HEK293 (cell line): Measurements from ENCODE around the gene GNPTG.

Experiments used
- CTCF ChIA-PET: fragments of 350-600 bp; formaldehyde crosslinking; extraction: SDS; loops from one replicate; lab custom pipeline; 2021; ENCODE audit warnings: antibody characterized with exemption; lab: Yijun Ruan, JAX
- POLR2A ChIA-PET: fragments of 300-600 bp; formaldehyde crosslinking; extraction: SDS; loops from one replicate; lab custom pipeline; 2020; ENCODE audit warnings: antibody characterized with exemption, inconsistent platforms; lab: Yijun Ruan, JAX
- H3K27ac ChIP-seq: fragments of 200-500 bp; sonication (Bioruptor generic); 2 replicates; pipeline ENCODE4 v1.5.1; 2014; ENCODE audit warnings: low read depth, low read length, control low read depth, inconsistent platforms; ENCODE audit errors: extremely low read depth
- H3K36me3 ChIP-seq, 2 experiments: fragments of 200-500 bp in 1 of 2; sonication (Bioruptor generic) in 1 of 2; 1 replicate in 1 of 2; 2 replicates in 1 of 2; pipeline ENCODE4 v1.5.1; 2014 to 2017; ENCODE audit warnings: inconsistent platforms in 2 of 2, low read length in 2 of 2; ENCODE audit not compliant: control insufficient read depth in 2 of 2, insufficient read depth in 1 of 2
- H3K4me1 ChIP-seq: fragments of 200-500 bp; sonication (Bioruptor generic); 2 replicates; pipeline ENCODE4 v1.5.1; 2014; ENCODE audit warnings: mild to moderate bottlenecking, low read length, inconsistent platforms; ENCODE audit not compliant: control insufficient read depth, insufficient read depth
- H3K4me3 ChIP-seq: 2 replicates; pipeline ENCODE4 v1.5.1; 2011; ENCODE audit warnings: low read depth, mild to moderate bottlenecking, control low read depth, low read length, moderate library complexity
- H3K9me3 ChIP-seq: fragments of 200-500 bp; sonication (Bioruptor generic); 2 replicates; pipeline ENCODE4 v1.5.1; 2014; ENCODE audit warnings: low read depth, low read length, inconsistent platforms; ENCODE audit not compliant: control insufficient read depth, insufficient read depth
- HOXD13 ChIP-seq: sonication (generic); formaldehyde crosslinking; IDR thresholded peaks from 2 replicates; pipeline ENCODE4 v1.8.0; 2022; ENCODE audit warnings: missing genetic modification reagents, borderline replicate concordance
- PRDM6 ChIP-seq: fragments of 450-650 bp; formaldehyde crosslinking; IDR thresholded peaks from 2 replicates; pipeline ENCODE4 v1.5.1; 2017; ENCODE audit warnings: missing biosample characterization, missing genetic modification characterization
- TRIM28 ChIP-seq: IDR thresholded peaks from 2 replicates; pipeline ENCODE4 v1.6.1; 2011; ENCODE audit warnings: low read length, control low read depth, borderline replicate concordance
- ZBTB11 ChIP-seq: fragments of 450-650 bp; formaldehyde crosslinking; conservative IDR thresholded peaks from 2 replicates; pipeline ENCODE4 v1.5.1; 2016; ENCODE audit warnings: low read depth, missing biosample characterization, missing genetic modification characterization
- ZNF121 ChIP-seq: fragments of 450-650 bp; formaldehyde crosslinking; IDR thresholded peaks from 2 replicates; pipeline ENCODE4 v1.5.1; 2016; ENCODE audit warnings: missing biosample characterization, missing genetic modification characterization
- ZNF132 ChIP-seq: fragments of 450-650 bp; formaldehyde crosslinking; IDR thresholded peaks from 2 replicates; pipeline ENCODE4 v1.5.1; 2017; ENCODE audit warnings: missing biosample characterization, missing genetic modification characterization, borderline replicate concordance
- ZNF2 ChIP-seq: fragments of 450-650 bp; formaldehyde crosslinking; IDR thresholded peaks from 2 replicates; pipeline ENCODE4 v1.5.1; 2016; ENCODE audit warnings: missing biosample characterization, missing genetic modification characterization
- ZNF239 ChIP-seq: fragments of 450-650 bp; formaldehyde crosslinking; IDR thresholded peaks from 2 replicates; pipeline ENCODE4 v1.5.1; 2016; ENCODE audit warnings: missing biosample characterization, missing genetic modification characterization
- ZNF302 ChIP-seq: fragments of 450-650 bp; formaldehyde crosslinking; IDR thresholded peaks from 2 replicates; pipeline ENCODE4 v1.5.1; 2016; ENCODE audit warnings: missing biosample characterization, missing genetic modification characterization, low read depth
- ZNF354C ChIP-seq: fragments of 450-650 bp; formaldehyde crosslinking; IDR thresholded peaks from 2 replicates; pipeline ENCODE4 v1.5.1; 2016; ENCODE audit warnings: missing biosample characterization, missing genetic modification characterization, low read depth, borderline replicate concordance
- ZNF473 ChIP-seq: fragments of 450-650 bp; formaldehyde crosslinking; IDR thresholded peaks from 2 replicates; pipeline ENCODE4 v1.5.1; 2017; ENCODE audit warnings: missing biosample characterization, missing genetic modification characterization
- ZNF48 ChIP-seq: fragments of 450-650 bp; formaldehyde crosslinking; IDR thresholded peaks from 2 replicates; pipeline ENCODE4 v1.5.1; 2016; ENCODE audit warnings: missing biosample characterization, missing genetic modification characterization
- ZNF530 ChIP-seq: fragments of 450-650 bp; formaldehyde crosslinking; IDR thresholded peaks from 2 replicates; pipeline ENCODE4 v1.5.1; 2016; ENCODE audit warnings: low read depth, missing biosample characterization, missing genetic modification characterization
- ZNF621 ChIP-seq: fragments of 450-650 bp; formaldehyde crosslinking; IDR thresholded peaks from 2 replicates; pipeline ENCODE4 v1.5.1; 2017; ENCODE audit warnings: missing biosample characterization, missing genetic modification characterization
- ZNF623 ChIP-seq: fragments of 450-650 bp; formaldehyde crosslinking; IDR thresholded peaks from 2 replicates; pipeline ENCODE4 v1.5.1; 2016; ENCODE audit warnings: missing biosample characterization, missing genetic modification characterization
- TF ChIP-seq, protein P1 (sequence below): fragments of 450-650 bp; IDR thresholded peaks from 2 replicates; pipeline ENCODE4 v1.5.1; 2018; ENCODE audit warnings: missing biosample characterization, missing genetic modification characterization
- TF ChIP-seq, protein P2 (sequence below): fragments of 450-650 bp; formaldehyde crosslinking; IDR thresholded peaks from 2 replicates; pipeline ENCODE4 v1.5.1; 2016; ENCODE audit warnings: missing biosample characterization, missing genetic modification characterization

The GNPTG gene

DNA sequence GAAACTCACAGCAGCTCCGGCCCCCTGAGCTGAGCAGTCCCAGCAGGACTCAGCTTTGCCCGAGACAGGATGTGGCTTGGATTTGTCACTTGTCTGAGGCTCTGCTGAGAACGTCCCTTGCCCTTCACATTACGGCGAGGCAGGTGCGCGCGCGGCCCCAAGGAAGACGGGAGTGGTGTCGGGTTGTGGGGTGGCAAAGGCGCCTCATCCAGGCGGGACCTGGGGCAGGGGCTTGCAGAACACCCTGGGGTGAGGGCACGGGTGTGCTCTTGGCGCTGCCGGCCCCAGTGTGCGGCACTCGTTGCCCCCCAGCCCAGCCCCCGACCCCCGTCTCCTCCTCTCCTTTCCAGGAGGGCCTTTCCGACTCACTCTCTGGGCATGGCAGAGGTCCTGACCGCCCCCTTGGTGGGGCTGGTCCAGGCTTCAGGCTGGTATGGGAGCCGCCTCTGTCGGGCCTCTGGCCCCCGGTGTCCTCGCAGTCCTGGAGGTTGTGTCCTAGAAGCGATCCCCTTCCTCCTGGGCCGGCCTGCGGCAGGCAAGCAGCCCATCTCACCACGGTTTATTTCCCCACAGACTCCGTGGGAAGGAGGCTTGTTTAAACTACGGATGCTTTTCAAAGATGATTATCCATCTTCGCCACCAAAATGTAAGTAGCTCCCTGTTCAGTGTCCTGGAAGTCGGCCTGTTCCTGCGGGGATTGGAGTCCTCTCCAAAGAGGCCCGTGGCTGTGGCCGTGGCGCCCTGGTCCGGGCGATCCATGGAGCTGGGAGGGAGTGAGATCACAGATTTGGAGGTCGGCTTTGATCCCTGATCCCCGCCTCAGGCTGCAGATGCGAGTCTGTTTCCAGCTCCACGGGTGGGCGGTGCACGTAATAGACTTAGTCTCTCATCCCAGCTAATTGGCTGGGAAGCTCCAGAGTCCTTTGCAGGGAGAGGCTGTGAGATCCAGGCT is 36.4 kb upstream of the GNPTG start (continued):
- TF ChIP-seq ZNF48 (tag by site-specific recombination): no peak
- no peak for TF ChIP-seq ZNF239 (tag by site-specific recombination)

DNA sequence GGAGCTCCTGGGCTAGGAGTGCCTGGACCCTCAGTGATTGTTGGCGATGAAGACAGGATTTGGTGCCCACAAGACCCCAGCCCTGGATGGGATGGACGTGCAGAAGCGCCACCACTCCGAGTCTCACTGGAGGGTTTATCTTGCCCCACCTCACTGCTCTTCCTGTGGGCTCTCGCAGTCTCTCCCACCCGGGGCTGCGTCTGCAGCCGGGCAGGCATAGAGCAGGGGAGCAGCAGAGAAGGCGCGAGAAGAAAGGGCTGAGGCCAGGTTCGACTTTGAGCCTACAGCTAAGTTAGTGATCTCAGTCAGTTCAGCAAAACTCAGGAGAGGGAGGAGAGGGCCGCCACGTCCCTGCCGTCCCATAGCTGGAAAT is 35.7 kb upstream of the GNPTG start:
- no peak for TF ChIP-seq PRDM6 (tag by site-specific recombination)
- TF ChIP-seq ZNF354C (tag by site-specific recombination): no peak
- TF ChIP-seq ZNF2: no peak
- no peak for TF ChIP-seq HOXD13
- TF ChIP-seq, protein P1, sequence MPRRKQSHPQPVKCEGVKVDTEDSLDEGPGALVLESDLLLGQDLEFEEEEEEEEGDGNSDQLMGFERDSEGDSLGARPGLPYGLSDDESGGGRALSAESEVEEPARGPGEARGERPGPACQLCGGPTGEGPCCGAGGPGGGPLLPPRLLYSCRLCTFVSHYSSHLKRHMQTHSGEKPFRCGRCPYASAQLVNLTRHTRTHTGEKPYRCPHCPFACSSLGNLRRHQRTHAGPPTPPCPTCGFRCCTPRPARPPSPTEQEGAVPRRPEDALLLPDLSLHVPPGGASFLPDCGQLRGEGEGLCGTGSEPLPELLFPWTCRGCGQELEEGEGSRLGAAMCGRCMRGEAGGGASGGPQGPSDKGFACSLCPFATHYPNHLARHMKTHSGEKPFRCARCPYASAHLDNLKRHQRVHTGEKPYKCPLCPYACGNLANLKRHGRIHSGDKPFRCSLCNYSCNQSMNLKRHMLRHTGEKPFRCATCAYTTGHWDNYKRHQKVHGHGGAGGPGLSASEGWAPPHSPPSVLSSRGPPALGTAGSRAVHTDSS (tag by site-specific recombination): no peak
- TF ChIP-seq, protein P2, sequence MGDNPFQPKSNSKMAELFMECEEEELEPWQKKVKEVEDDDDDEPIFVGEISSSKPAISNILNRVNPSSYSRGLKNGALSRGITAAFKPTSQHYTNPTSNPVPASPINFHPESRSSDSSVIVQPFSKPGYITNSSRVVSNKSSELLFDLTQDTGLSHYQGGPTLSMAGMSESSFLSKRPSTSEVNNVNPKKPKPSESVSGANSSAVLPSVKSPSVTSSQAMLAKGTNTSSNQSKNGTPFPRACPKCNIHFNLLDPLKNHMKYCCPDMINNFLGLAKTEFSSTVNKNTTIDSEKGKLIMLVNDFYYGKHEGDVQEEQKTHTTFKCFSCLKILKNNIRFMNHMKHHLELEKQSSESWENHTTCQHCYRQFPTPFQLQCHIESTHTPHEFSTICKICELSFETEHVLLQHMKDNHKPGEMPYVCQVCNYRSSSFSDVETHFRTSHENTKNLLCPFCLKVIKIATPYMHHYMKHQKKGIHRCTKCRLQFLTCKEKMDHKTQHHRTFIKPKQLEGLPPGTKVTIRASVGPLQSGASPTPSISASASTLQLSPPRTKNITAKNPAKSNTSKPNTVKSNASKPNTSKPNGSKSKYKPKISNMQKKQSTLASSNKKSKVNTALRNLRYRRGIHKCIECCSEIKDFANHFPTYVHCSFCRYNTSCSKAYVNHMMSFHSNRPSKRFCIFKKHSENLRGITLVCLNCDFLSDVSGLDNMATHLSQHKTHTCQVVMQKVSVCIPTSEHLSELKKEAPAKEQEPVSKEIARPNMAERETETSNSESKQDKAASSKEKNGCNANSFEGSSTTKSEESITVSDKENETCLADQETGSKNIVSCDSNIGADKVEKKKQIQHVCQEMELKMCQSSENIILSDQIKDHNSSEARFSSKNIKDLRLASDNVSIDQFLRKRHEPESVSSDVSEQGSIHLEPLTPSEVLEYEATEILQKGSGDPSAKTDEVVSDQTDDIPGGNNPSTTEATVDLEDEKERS (tag by site-specific recombination): no peak
- TF ChIP-seq, all 188 proteins: peak for 0
- Histone ChIP-seq H3K4me3 (no peak overlapping the region), H3K9me3 (no peaks in the 10 kb centered on the region), H3K27ac (no peak overlapping the region), H3K4me1 (peaks cover 7% of the 10 kb centered on the region), H3K36me3 (peaks cover 14 to 96% of the 10 kb centered on the region in 2 experiments; a peak in 2 of 3 replicates)
- ChIA-PET CTCF (interaction anchor here (0.5 to 1.3 kb wide), 3 partner anchors 19 to 75 kb away, joined by 3 read pairs; no protein-coding TSS in a partner anchor), POLR2A (interaction anchor here (1.1 kb wide), 1 partner anchor 11 kb away, joined by 4 read pairs; no protein-coding TSS in a partner anchor)

DNA sequence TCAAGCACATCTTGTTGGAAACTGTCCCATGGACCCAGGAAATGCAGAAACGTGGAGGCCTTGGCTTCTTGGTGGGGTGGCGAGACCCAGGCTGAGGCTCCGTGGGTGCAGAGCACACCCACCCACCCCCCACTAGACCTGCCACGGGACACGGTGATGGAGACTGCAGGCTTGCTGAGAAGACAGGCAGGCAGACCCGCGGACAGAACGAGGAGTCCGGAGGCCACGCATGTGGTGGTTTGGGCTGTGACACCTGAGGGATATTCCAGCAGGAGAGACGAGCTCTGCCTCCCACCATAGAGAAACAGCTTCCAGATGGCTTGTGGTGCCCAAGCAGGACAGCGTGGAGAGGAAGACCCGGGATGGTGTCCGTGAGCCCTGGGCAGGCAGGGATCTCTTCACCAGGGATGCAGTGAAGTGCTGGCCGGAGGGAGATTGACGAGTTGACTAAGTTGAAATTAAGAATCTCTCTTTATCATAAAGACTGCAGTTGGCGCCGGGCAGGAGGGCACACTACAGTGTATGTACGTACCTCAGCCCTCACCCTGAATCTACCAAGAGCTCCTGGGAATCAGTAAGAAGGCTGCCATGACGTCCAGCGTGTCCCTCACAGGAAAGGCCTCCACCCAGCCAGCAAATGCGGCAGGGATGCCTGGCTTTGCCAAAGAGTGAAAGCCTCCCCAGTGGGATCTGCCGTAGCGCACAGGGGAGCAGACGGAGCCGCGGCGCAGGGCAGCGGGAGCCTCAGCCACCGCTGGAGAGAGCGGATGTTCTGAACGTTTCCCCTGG is 34.1 kb upstream of the GNPTG start:
- no peaks in the 10 kb centered on the region for H3K9me3 ChIP-seq
- H3K4me3 ChIP-seq: no peak overlapping the region
- no peaks in the 10 kb centered on the region for H3K4me1 ChIP-seq
- ChIA-PET CTCF (interaction anchor here (0.6 to 0.9 kb wide), 2 partner anchors 31 to 37 kb away, joined by 3 to 5 read pairs; no protein-coding TSS in a partner anchor), POLR2A (interaction anchor here (1.3 kb wide), 1 partner anchor 20 kb away, joined by 3 read pairs; no protein-coding TSS in a partner anchor)
- H3K27ac ChIP-seq: no peak overlapping the region
- peaks cover 25 to 92% of the 10 kb centered on the region in 2 experiments; a peak in 2 of 3 replicates for H3K36me3 ChIP-seq
- TF ChIP-seq ZNF302 (tag by site-specific recombination): no peak
- TF ChIP-seq ZNF473: no peak

DNA sequence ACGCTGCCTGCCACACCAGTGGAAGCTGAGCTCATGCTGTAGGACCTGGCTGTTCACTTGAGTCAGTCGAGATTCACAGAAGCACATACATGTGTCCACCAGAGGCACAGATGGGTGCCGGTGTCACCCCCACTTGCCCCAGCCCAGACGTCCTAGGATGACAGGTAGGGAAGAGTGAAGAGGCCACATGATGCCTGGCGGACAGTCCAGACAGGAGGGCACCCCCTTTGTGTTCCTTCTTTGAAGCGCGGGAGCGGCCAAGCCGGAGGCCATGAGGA is 33.5 kb upstream of the GNPTG start:
- H3K4me3 ChIP-seq: no peak overlapping the region
- H3K27ac ChIP-seq: no peak overlapping the region
- peaks cover 25 to 88% of the 10 kb centered on the region in 2 experiments; a peak in 2 of 3 replicates for H3K36me3 ChIP-seq
- H3K9me3 ChIP-seq: no peaks in the 10 kb centered on the region
- ChIA-PET CTCF (no interaction called here), POLR2A (no interaction called here)
- H3K4me1 ChIP-seq: no peaks in the 10 kb centered on the region
- TF ChIP-seq ZNF121 (tag by site-specific recombination): no peak
- no peak for TF ChIP-seq ZNF530 (tag by site-specific recombination)
- no peak for TF ChIP-seq TRIM28
- no peak for TF ChIP-seq HOXD13
- no peak for TF ChIP-seq ZNF623 (tag by site-specific recombination)
- TF ChIP-seq ZNF239 (tag by site-specific recombination): no peak
- TF ChIP-seq ZBTB11 (tag by site-specific recombination): no peak
- TF ChIP-seq ZNF132 (tag by site-specific recombination): no peak
- TF ChIP-seq ZNF621 (tag by site-specific recombination): no peak
